BLaER1 treated with 17β-estradiol and CSF1 and Interleukin-3, amounts not matched to agents 10 nM and 100 nM (cell line): ENCODE results near the gene SPTBN4.
"Not testable (repeated sequence)": the region's sequence is repeated elsewhere in the genome, so short reads cannot be mapped to it uniquely, and the experiment has no call there.

Experiments used
- H3K27ac ChIP-seq, 11 experiments: shearing (Covaris generic); formaldehyde crosslinking; 2 replicates each; pipeline ENCODE4 v1.8.1; 2022
- H3K27me3 ChIP-seq, 11 experiments: shearing (Covaris generic); formaldehyde crosslinking; 2 replicates each; pipeline ENCODE4 v1.8.1; 2022
- H3K36me3 ChIP-seq, 11 experiments: shearing (Covaris generic); formaldehyde crosslinking; 2 replicates each; pipeline ENCODE4 v1.8.1; 2022
- H3K4me1 ChIP-seq, 10 experiments: shearing (Covaris generic); formaldehyde crosslinking; 2 replicates each; pipeline ENCODE4 v1.8.1; 2022
- H3K4me2 ChIP-seq, 11 experiments: shearing (Covaris generic); formaldehyde crosslinking; 2 replicates each; pipeline ENCODE4 v1.8.1; 2022
- H3K4me3 ChIP-seq, 10 experiments: shearing (Covaris generic); formaldehyde crosslinking; 2 replicates each; pipeline ENCODE4 v1.8.1; 2022
- H3K9ac ChIP-seq, 11 experiments: shearing (Covaris generic); formaldehyde crosslinking; 2 replicates each; pipeline ENCODE4 v1.8.1; 2022
- H3K9me3 ChIP-seq, 11 experiments: shearing (Covaris generic); formaldehyde crosslinking; replicated peaks in 1 of 11; 2 replicates each; pipeline ENCODE4 v1.8.1; 2022
- H4K20me1 ChIP-seq, 11 experiments: shearing (Covaris generic); formaldehyde crosslinking; 2 replicates each; pipeline ENCODE4 v1.8.1; 2022
- Cebpa-rat ChIP-seq, 11 experiments: shearing (Covaris generic); IDR thresholded peaks; 2 replicates each; pipeline ENCODE4 v1.8.1; 2022

Gene SPTBN4

DNA sequence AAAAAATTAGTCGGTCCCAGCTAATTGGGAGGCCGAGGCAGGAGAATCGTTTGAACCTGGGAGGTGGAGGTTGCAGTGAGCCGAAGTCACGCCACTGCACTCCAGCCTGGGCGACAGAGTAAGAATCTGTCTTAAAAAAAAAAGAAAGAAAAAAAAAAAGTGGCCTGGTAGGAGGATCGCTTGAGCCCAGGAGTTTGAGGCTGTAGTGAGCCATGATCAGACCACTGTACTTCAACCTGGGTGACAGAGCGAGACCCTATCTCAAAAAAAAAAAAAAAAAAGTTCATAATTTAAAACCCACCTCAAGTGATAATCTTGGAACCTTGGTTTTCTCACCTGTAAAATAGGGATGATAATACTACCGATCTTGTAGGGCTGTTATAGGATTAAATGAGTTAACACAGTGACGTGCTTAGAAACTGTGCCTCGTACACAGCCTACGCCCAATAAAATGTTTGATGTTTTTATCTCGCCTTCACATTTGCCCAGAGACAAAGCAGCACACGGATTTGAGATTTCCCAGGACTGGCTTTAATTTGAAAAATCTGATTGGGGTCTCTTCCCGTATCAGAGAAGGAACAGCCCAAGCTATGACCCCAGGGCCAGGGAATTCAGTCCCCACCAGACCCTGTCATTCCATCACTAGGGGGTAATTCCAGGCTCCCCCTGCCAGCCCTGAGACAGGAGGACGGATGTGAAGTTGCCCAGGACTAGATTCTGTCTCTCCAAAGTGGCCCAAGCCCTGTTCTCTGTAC is 44.6 kb upstream of the SPTBN4 start:
- H3K27me3 ChIP-seq = no peaks in the 10 kb centered on the region
- H4K20me1 ChIP-seq = peaks cover 0 to 43% (median 14%) of the 10 kb centered on the region in 11 experiments; a peak in 13 of 22 replicates
- no peak for TF ChIP-seq Cebpa-rat (IDR thresholded peaks at IDR 0.05)
- peak overlapping the region in 4 of 10 experiments; percentile 54 to 85 (median 66); a peak in 5 of 20 replicates for H3K4me3 ChIP-seq
- H3K9ac ChIP-seq = peak overlapping the region; percentile 78 to 97 (median 85); a peak in 18 of 22 replicates
- H3K27ac ChIP-seq = peak overlapping the region in 8 of 11 experiments; percentile 78 to 98 (median 90); a peak in 11 of 22 replicates
- peaks cover 50 to 76% (median 69%) of the 10 kb centered on the region in 10 experiments for H3K4me1 ChIP-seq
- peaks cover 11 to 21% (median 18%) of the 10 kb centered on the region in 11 experiments for H3K36me3 ChIP-seq
- peak overlapping the region; percentile 80 to 98 (median 95); a peak in 21 of 22 replicates for H3K4me2 ChIP-seq
- H3K9me3 ChIP-seq = no peaks in the 10 kb centered on the region

DNA sequence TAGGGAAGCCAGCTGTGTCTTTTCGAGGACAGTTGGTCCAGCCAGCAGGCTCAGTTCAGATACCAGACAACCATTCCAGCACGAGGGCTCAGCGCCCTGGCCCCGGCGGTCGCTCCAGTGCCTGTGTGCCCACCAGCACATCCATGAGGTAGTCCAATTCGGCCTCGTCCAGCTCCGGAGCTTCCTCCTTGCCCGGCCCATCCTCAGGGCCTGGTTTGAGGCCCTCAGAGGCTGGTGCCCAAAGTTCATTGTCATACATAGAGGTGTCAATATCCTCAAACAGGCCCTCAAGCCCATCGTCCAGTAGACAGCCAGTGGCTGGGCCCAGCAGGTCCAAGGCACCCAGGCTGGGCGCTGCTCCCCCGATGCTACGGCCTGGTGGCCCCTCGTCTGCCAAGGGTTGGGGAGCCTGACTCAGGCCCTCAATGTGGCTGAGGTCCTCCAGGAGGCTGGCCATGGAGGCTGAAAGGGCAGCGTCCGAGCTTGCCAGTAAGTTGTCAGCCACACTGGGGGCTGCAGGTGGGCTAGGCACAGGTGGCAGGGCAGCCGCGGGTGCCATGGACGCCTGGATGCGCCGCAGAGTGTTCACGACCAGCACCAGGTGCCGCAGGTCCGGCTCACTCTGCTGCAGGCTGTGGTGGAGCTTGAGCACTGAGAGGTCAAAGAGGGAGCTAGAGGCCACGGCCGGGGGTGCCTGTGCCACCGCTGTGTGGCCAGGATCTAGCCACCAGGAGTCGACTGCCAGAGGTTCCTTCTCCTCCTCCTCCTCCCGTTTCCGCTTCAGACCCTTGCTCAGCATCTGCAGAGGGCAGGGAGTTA is 43.8 kb upstream of the SPTBN4 start:
- Histone ChIP-seq H3K4me2 (peak overlapping the region in 7 of 11 experiments; percentile 82 to 98 (median 94); a peak in 12 of 22 replicates), H4K20me1 (peaks cover 0 to 43% (median 14%) of the 10 kb centered on the region in 11 experiments; a peak in 13 of 22 replicates), H3K9me3 (no peaks in the 10 kb centered on the region), H3K27ac (peak overlapping the region in 3 of 11 experiments; percentile 89 to 98 (median 96); a peak in 3 of 22 replicates), H3K36me3 (peaks cover 11 to 21% (median 18%) of the 10 kb centered on the region in 11 experiments), H3K9ac (peak overlapping the region in 9 of 11 experiments; percentile 18 to 97 (median 89); a peak in 14 of 22 replicates), H3K4me1 (peaks cover 42 to 69% (median 63%) of the 10 kb centered on the region in 10 experiments), H3K4me3 (peak overlapping the region in 2 of 10 experiments; percentile 85 to 95; a peak in 4 of 20 replicates), H3K27me3 (no peaks in the 10 kb centered on the region)
- TF ChIP-seq Cebpa-rat (IDR thresholded peaks at IDR 0.05) = no peak

DNA sequence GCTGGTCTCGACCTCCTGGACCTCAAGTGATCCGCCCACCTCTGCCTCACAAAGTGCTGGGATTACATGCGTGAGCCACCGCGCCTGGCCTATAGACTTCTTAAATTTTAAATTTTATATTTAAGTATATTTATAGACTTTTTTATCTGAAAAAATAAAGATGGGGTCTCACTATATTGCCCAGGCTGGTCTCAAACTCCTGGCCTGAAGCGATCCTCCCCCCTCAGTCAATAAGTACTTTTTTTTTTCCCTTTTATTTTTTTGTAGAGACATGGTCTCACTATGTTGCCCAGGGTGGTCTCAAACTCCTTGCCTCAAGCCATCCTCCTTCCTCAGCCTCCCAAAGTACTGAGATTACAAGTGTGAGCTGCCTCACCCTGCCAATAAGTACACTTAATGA is 42.9 kb upstream of the SPTBN4 start:
- H3K4me3 ChIP-seq = peak overlapping the region in 8 of 10 experiments; percentile 71 to 95 (median 84); a peak in 15 of 20 replicates

DNA sequence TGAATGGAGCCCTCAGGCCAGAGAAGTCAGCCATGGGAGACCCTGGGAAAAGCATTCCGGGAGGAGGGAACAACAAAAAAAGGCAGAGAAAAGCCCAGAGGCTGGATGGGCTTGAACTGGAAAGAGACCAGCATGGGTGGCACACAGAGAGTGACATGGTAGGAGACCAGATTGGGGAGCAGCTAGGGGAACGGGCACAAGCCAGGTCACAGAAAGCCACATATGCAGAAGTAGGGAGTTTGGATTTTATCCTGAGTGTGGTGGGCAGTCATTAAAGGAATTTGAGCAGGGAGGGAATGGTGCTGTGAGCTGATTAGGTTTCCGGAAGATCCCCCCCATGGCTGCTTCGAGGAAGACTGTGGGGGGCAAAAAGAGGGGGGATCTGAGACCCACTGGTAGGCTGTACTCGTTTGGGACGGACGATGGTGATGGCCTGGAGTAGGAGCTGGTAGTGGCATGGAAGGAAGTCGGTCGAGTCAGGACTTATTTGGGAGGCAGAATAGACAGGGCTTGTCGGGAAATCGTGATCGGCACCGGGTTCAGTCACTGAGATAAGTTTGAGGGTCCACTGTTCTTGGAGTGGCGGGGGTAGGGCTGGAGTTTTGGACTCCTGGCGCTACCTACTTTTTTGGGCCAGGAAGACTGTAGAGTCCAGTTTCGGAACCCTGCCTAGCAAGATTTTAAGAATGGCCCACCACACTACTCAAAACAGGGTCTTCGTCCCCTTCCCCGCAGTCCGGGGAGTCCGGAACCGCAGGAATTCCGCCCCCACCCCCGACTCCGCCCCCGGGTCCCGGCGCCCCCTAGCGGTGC is 42.0 kb upstream of the SPTBN4 start:
- Histone ChIP-seq H3K9ac (peak overlapping the region; percentile 82 to 97 (median 92)), H4K20me1 (peaks cover 0 to 43% (median 14%) of the 10 kb centered on the region in 11 experiments; a peak in 13 of 22 replicates), H3K27ac (peak overlapping the region; percentile 83 to 98 (median 92)), H3K4me3 (peak overlapping the region; percentile 69 to 95 (median 84)), H3K36me3 (peaks cover 11 to 21% (median 18%) of the 10 kb centered on the region in 11 experiments), H3K4me1 (peaks cover 35 to 57% (median 48%) of the 10 kb centered on the region in 10 experiments), H3K4me2 (peak overlapping the region; percentile 82 to 99 (median 96)), H3K27me3 (no peaks in the 10 kb centered on the region), H3K9me3 (no peaks in the 10 kb centered on the region)
- TF ChIP-seq Cebpa-rat (IDR thresholded peaks at IDR 0.05) = no peak

More for the DNA sequence above, 42.9 kb upstream of the SPTBN4 start:
- TF ChIP-seq Cebpa-rat (IDR thresholded peaks at IDR 0.05) = no peak
- H3K4me1 ChIP-seq = peaks cover 36 to 66% (median 54%) of the 10 kb centered on the region in 10 experiments
- H3K27ac ChIP-seq = peak overlapping the region in 4 of 11 experiments; percentile 38 to 98 (median 92); a peak in 7 of 22 replicates
- peak overlapping the region in 10 of 11 experiments; percentile 87 to 97 (median 92); a peak in 15 of 22 replicates for H3K9ac ChIP-seq
- peaks cover 0 to 43% (median 14%) of the 10 kb centered on the region in 11 experiments; a peak in 13 of 22 replicates for H4K20me1 ChIP-seq
- H3K27me3 ChIP-seq = no peaks in the 10 kb centered on the region
- H3K4me2 ChIP-seq = peak overlapping the region; percentile 82 to 99 (median 96); a peak in 20 of 22 replicates
- H3K36me3 ChIP-seq = peaks cover 11 to 21% (median 18%) of the 10 kb centered on the region in 11 experiments
- no peaks in the 10 kb centered on the region for H3K9me3 ChIP-seq

DNA sequence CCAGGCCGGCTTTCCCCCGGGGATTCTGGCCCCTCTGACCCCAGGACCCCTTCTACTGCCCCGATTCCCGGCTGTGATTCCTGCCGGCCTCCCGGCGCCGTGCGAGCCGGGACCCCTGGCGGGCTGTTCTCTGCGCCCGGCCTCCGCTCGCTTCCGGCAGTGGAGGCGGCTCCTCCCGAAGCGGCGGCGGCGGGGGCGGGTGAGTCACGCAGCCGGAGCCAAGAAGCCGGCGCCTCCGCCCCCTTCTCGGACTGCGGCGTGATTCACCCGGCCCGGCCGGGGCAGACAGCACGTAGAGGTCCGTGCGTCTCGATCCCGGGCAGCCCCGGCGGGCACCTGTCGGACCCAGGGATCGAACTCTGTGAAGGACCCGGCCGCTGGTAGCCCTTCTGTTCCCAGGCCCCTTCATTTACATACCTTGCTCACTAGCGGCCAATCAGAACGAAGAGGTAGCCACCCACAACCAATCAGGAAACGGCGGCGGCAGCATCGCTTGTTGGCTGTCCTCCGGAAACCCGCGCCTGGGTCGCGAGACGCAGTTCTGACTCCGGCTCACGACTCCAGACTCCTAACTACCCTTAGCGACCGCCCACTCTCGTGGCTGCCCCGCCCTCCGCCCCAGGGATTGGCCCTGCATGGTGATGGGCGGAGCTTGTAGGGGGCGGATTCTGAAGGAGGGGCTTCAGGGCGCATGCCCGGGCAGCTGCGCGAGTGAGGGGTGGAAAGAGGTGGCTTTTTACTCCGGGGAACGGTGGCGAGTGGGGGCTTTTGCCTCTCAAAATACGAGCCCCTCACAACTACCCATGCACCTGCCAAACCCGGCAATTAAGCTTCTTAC is 41.1 kb upstream of the SPTBN4 start, which contains the start of gene SERTAD1:
Gene SERTAD1, minus strand, starts transcription at position 543 of the 838 bp plus-strand sequence. CDS start 2,446 bp downstream, outside the sequence.
- H3K9me3 ChIP-seq = no peaks in the 10 kb centered on the region

DNA sequence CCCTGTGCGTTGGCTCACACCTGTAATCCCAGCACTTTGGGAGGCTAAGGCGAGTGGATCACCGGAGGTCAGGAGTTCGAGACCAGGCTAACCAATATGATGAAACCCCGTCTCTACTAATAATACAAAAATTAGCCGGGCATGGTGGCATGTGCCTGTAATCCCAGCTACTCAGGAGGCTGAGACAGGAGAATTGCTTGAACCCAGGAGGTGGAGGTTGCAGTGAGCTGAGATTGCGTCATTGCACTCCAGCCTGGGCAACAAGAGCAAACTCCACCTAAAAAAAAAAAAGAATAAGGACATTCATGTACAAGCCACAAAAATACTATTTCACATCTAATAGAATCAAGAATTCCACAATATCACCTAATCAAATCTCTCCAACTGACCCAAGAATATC is 38.6 kb upstream of the SPTBN4 start:
- not testable (repeated sequence) for H3K9me3 ChIP-seq, H3K27ac ChIP-seq, H3K4me2 ChIP-seq, H3K4me3 ChIP-seq, H3K9ac ChIP-seq, H3K36me3 ChIP-seq, H3K27me3 ChIP-seq
- Histone ChIP-seq H4K20me1 (peaks cover 0 to 20% (median 6%) of the 10 kb centered on the region in 11 experiments; a peak in 13 of 22 replicates), H3K4me1 (peaks cover 20 to 50% (median 39%) of the 10 kb centered on the region in 10 experiments)
- TF ChIP-seq Cebpa-rat (IDR thresholded peaks at IDR 0.05) = 0 out of 22 replicates have a peak, but pooled peaks of 2 of the 11 experiments have one; percentile 16 to 18

More for the DNA sequence above, 41.1 kb upstream of the SPTBN4 start, which contains the start of gene SERTAD1:
- no peaks in the 10 kb centered on the region for H3K27me3 ChIP-seq
- H3K9ac ChIP-seq = peak within 1 kb of the TSS; percentile 82 to 97 (median 92)
- peaks cover 34 to 56% (median 46%) of the 10 kb centered on the region in 10 experiments for H3K4me1 ChIP-seq
- H3K4me2 ChIP-seq = peak within 1 kb of the TSS; percentile 82 to 99 (median 96)
- peaks cover 0 to 43% (median 14%) of the 10 kb centered on the region in 11 experiments; a peak in 13 of 22 replicates for H4K20me1 ChIP-seq
- H3K4me3 ChIP-seq = peak within 1 kb of the TSS; percentile 69 to 95 (median 84)
- H3K36me3 ChIP-seq = peaks cover 11 to 21% (median 18%) of the 10 kb centered on the region in 11 experiments
- TF ChIP-seq Cebpa-rat (IDR thresholded peaks at IDR 0.05) = no peak
- H3K27ac ChIP-seq = peak within 1 kb of the TSS; percentile 83 to 98 (median 92)

DNA sequence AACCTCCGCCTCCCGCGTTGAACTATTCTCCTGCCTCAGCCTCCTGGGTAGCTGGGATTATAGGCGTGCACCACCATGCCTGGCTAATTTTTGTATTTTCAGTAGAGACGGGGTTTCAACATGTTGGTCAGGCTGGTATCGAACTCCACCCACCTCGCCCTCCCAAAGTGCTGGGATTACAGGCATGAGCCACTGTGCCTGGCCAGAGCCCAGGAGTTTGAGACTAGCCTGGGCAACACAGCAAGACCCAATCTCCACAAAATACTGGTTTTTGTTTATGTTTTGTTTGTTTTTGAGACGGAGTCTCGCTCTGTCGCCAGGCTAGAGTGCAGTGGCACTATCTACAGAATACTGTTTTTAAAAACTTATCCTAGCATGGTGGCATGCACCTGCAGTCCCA is 36.6 kb upstream of the SPTBN4 start:
- not testable (repeated sequence) for H3K9ac ChIP-seq, H3K4me3 ChIP-seq, H3K9me3 ChIP-seq, H3K4me2 ChIP-seq, H3K36me3 ChIP-seq, H3K27ac ChIP-seq, H3K27me3 ChIP-seq, H4K20me1 ChIP-seq
- peaks cover 30 to 58% (median 40%) of the 10 kb centered on the region in 10 experiments for H3K4me1 ChIP-seq
